GM19035 (cell line): ENCODE data around the gene UBASH3A.
A peak's percentile ranks its signal among the peaks of the same experiment; 100 is the strongest.

ENCODE experiments used
- ATAC-seq: cut with Tn5 transposase; IDR thresholded peaks from one replicate; pipeline ENCODE4 v1.9.1; 2021; ENCODE audit not compliant: unreplicated experiment

Gene UBASH3A

DNA sequence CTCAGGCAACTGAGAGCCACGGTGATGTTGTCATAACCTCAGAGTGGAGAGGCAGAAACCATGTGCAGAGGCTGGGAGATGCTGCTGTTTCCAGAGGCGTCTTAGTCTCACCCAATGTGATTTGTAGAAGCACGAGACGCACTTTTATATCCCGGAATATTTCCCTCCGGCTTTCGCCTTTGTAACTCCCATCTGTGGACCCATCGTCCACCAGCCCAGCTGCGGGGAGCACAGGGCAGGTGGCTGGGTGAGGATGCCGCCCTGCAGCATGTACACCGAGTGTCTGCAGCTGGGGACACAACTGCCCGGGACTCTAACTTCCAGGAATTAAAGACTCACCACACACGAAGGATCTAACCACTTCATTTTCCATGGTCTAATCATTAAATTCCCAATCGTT is 43.5 kb downstream of the UBASH3A start:
- ATAC-seq: no peak

DNA sequence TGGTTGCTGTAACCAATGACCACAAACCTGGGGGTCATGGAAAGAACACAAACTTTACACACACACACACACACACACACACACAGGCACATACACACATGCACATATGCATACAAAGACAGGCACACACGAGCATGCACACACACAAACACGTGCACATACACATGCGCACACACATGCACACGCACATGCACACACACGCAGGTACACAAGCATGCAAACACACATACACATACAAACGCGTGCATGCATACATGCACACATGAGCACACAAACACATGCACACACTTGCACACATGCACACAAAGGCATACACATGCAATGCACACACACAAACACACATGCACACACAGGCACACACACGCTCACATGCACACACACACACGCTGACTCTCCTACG is 44.0 kb downstream of the UBASH3A start:
- ATAC-seq: no peak

DNA sequence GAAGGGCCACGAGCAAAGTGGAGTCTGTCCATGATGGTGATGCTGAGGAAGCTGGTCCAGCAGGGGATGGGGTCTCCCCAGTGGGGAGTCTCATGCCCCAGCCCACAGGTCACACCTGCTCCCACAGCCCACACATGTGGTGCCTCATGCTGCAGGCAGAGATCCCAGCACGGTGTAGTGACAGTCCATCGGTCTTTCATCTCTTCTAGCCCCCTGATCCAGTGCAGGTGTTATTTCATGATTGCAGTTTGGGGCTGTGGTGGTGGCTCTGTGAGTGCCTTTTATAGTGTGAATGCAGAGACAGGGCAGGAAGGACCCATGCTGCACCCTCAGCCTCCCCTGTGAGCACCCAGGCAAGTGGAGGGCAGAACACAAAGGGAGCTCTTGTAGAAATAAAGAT is 45.0 kb downstream of the UBASH3A start:
- ATAC-seq: no peak

DNA sequence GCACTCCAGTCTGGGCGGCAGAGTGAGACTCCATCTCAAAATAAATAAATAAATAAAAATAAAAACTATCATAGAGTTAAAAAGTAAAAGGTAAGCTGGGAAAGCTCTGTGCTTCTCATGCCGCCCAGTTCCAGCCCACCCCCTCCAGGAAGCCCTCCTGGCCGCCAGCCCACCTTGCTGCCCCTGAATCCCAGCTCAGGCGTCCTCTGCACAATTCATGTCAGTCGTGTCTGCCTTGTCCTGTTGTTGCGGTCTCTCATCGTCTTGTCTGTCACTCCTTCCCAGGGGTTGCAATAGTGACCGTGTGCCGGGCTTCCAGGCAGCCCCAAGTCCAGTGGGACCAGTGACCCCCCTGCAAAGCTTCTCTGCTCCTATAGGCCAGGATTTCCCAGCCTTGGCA is 48.2 kb downstream of the UBASH3A start:
- ATAC-seq: no peak

DNA sequence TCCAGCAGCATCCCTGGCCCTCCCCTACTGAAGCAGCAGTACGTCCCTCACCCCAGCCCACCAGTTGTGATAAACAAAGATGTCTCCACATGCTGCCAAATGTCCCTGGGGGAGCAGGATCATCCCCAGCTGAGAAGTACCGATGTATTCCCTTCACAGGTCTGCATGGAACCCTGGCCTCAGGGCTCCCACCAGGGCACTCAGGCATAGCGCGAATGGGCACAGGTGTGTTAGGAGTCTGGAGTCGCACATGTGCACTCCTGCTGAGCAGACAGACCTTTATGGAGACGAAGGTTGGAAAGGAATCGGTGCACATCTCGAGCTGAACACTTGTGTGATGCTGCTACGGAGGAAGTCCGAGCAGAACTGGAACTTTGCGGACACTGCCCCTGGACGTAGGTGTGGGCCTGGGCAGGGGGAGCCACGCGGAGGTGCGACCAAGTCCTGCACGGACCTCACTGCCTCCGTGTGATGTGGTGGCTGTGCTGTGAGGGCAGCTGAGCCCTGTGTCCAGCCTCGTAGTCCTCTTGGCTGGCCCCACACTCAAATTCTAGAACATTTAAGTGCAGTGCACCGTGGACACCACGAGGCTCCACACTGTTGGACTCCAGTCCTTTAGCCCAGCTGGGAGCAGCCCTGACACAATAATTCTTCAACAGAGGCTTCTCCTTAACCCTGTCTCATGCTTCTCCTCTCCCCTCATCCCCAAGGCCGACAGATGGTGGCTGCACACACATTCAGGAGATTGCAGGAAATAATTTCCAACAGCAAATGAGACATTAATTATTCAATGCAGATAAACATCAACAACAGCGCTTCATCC is 48.9 kb downstream of the UBASH3A start:
- ATAC-seq: no peak

DNA sequence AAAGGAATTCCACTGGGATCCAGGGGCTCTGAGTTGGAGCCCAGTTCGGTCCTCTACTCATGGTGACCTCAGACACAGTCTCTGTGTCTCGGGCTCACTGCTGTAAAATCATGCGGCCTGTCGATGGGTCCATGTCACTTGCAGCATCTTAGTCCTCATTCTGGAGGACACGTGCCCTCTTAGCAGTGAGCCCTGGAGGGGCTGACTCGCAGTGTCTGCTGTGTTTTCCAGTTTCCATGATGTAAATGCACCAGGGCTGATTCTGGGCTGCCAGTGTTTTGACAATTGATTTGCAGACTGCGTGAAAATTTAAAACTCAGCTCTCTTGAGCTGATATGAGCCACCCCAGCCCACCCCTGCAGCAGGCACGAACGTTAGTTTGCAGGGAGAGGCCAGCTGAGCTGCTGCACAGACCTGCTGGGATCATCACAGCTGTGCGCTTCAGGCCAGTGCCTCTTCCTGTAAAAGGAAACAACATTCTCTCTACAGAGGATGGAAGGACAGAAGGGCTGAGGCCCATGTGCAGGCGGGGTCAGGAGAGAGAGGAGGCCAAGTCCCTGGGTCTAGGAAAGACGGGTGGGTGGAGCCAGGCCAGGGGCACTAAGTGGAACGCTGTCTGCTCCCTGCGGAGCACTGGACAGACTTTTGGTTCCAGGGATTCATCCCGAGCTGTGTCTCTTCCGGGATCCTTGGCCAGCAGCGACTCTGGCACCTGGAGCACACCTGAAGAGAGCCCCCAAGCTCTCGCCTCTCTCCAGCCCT is 49.7 kb downstream of the UBASH3A start:
- no peak for ATAC-seq

DNA sequence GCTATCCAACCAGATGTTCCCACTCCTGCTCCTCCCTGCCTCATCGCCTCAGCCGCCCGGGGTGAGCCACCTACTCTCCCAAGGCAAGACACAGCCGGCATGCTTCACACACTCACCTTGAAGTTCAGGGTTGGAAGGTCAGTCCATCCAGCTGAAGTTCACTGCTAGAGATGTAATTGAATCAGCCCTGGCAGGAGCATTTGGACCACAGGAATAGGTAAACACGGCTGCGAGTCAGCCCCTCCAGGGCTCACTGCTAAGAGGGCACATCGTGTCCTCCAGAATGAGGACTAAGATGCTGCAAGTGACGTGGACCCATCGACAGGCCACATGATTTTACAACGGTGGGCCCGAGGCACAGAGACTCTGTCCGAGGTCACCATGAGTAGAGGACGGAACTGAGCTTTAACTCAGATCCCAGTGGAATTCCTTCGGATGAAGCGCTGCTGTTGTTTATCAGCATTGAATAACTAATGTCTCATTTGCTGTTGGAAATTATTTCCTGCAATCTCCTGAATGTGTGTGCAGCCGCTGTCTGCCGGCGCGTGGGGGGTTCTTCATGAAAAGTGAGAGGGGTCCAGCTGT is 50.4 kb downstream of the UBASH3A start:
- ATAC-seq: no peak

DNA sequence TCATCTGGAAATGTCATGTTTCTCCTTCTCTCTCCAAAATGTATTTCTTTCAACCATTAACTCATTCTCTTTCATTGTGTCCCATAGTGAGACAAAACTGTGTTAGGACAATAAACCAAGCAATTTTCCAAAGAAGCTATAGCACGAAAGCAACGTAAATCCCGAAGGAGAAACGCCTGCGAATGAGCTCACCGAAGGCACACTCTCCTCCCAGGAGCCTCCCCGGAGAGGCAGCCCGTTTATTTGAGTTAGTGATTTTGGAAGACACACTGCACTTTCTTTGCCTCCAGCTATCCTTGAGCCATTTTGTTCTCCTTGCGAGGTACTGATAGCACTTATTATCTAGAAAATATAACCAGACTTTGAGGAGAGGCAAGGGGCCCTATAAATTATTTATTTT is 51.1 kb downstream of the UBASH3A start:
- no peak for ATAC-seq

DNA sequence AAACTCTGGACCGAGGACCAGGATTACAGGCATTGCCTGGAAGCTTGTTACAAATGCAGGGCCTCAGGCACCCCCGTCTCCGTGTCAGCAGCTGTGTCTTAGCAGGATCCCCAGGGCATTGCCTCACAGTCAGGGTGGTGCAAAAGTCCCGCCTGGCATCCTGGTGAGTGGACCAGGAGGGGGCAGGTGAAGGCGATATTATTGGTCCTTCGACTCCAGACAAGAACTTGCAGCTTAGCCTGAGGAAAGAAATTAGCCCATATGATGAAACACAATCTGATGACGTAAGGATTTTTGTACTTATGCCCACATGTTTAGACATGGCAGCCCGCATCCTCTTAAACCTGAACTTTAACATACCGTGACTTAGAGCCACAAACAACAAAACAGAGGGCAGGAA is 51.5 kb downstream of the UBASH3A start:
- ATAC-seq: no peak

DNA sequence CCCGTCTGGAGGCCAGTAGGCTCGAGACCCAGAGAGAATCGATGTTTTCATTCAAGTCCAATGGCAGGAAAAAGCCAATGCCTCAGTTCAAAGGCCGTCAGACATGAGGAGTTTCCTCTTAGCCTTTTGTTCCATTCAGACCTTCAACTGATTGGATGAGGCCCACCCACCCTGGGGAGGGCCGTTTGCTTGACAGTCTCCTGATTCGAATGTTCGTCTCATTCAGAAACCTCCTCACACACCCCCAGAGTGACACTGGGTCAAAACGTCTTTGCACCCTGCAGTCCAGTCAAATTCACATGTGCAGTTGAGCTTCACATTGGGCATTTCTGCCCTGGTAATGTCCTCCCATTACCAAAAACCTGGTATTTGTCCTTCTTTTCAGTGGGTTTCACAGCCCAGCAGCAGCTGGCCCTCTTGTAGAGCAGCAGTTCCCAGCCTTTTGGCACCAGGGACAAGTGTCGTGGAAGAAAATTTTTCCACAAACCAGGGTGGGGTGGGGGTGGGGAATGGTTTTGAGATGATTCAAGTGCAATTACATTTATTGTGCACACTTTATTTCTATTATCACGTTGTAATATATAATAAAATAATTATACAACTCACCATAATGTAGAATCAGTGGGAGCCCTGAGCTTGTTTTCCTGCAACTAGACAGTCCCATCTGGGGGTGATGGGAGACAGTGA is 52.2 kb downstream of the UBASH3A start:
- ATAC-seq: no peak

DNA sequence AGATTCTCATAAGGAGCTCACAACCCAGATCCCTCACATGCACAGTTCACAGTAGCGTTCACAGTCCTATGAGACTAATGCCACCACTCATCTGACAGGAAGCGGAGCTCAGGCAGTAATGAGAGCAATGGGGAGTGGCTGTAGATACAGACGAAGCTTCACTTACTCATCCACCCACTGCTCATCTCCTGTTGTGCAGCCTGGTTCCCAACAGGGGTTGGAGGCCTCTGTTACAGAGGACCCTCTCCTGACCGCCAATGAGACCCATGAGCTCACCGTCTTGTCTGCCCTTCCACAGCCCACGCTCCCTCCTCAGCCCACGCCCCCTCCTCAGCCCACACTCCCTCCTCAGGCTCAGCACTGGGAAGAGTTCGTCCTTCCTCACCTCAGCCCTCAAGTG is 52.8 kb downstream of the UBASH3A start:
- no peak for ATAC-seq

DNA sequence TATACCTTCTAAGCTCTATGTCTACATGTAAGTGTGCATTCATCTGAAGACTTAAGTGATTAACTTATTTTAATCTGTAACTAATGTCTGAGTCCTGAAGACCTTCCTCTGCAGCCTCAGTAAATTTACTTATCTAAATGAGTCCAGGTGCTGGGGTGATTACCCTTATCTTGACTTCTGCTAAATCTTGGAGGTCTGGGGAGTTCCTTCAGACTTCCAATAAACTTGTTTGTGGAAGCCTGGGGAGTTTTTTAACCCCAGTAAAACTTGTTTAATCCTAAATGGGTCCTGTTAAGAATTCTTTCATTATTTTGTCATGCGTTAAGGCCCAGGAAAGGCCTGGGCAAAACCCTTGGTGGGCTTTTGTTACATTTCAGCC is 55.4 kb downstream of the UBASH3A start:
- ATAC-seq: no peak

DNA sequence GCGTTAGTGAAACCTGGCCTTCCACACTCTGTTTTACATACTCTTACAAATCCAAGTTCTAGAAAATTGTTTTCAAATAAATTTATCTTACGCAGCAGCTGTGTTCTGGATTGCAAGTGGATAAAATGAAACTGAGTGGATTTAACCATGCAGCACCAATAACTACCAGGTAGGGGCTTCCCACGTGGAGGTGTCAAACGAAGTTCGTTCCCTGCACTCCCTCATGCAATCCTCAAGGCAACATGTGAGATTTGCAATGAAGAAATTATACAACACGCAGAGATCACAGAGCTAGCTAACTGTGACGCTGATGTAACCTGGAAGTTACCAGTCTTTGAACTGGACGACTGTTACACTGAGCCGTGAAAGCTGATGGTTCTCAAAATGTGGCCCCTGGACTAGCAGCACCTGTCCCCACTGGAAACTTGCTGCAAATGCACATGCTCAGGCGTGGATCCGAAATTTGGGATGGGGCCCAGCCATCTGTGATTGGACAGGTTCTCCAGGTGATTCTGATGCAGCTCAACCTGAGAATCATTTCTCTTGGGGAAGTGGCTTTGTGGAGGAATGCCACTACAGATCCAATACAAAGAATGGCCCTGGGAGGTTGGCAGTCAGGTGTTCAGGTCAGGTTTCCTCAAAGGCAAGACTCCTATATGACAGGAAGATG is 56.0 kb downstream of the UBASH3A start:
- no peak for ATAC-seq

DNA sequence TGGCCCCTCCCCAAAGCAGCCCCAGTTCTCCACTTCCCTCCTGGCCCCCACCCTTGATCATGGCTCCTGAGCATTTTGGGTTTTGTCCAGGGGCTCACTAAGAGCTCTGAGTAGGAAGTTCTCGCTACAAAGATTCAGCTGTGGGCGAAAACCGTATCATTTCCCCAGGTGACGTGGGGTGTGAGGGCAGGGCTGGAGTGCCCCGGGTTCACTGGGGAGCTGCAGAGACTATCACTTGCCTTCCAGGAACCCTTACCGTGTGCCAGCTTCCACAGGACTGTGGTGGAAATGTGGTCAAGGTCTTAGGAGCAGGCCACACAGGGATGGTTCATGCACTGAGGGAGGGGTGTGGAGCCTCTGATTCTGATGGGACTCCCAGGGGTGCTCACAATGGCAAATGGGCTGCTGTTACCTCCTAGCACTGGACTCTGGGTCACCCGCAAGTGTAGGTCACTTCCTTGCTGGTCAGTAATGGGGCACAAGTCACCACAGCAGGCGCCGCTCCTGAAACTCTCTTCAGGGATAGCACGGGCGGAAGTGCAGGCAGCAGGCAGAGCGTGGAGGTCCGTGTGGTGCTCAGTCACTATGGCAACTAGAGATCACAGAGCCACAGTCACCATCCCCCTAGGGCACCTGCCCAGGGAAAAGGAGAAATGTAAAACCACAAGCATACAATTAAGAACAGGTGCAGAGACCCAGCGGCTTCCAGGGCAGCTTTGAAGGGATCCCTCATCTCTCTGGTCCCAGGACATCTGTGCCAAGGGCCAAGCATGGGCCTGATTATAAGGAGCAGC is 56.9 kb downstream of the UBASH3A start:
- ATAC-seq: peak; percentile 54

DNA sequence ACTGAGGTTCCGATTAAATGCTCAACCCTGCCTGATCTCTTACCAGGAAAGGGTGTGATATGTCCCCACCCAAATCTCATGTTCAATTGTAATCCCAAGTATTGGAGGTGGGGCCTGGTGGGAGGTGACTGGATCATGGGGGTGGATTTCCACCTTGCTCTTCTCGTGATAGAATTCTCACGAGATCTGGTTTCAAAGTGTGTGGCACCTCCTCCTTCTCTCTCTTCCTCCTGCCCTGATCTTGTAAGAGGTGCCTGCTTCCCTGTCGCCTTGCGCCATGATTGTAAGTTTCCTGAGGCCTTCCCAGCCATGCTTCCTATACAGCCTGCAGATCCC is 57.5 kb downstream of the UBASH3A start:
- no peak for ATAC-seq

DNA sequence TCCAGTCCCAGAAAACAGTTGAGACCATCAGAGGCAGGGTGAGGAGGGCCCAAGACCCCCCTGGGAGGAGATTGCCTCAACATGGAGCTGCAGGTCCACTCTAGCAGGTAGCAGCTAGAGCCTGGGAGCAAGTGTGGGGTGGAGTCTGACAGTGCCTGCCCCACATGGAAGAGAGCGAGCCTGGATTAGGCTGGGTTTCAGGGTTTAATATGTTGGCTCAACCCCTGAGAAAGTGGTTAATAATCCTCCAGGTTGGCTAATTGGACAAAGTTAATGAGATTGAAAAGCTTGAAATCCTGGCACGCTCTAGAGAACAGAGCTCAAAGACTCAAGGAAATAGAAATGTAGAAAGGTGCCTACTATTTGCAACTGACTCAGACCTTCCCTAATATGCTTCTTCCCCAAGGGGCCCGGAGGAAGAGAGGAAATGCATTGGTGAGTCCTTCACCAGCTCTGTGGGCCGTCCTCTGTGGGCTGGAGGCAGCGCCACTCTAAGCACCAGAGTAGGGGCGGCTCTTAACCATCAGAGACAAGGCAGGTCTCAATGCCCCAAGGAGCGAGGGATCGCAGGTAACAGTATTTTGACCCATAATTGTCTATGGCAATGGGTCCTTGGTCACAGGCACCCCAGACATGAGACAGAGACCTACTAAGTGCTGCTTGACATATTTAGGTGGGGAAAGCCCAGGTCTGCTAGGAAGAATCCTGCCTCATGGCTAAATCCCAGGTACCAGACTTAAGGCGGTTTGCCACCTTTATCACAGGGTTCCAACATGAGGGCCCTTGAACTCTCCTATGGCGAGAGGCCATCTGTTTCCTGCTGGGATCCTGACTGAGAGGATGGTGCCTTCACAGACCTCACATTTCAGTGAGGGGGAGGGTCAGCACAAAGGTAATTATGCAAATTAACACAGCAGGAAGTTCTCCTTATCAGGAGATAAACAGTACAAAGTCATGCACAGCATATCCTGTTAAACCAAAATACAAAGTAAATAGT is 58.5 kb downstream of the UBASH3A start:
- no peak for ATAC-seq

DNA sequence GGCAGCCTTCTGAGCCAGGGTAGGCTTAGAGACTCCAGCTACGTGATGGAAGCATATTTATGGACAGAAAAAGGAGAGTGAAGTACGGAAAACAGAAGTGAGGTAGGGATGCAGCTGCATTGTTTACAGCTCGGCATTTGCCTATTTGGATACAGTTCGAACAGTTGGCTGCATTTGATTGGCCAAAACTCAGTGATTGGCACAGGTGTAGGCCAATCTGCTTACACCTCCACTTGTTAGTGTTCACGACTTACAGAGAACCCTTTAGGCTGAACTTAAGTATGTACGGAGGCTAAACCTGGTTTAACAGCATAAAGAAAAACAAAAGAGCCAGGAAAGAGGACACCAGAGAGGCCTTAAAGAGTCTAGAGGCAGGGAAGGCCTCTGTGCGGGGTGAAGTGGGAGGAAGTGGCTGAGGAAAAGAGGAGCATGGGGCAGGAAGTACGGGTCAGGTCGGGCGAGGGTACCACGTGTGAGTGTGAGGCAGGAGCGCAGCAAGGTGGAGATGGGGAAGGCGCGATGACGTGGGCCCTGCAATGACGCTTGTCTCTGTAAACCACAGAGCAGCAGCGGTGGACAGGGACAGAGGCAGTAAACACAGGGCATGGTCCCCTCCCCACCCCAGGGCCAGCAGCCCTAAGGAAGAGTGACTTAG is 60.3 kb downstream of the UBASH3A start:
- no peak for ATAC-seq

DNA sequence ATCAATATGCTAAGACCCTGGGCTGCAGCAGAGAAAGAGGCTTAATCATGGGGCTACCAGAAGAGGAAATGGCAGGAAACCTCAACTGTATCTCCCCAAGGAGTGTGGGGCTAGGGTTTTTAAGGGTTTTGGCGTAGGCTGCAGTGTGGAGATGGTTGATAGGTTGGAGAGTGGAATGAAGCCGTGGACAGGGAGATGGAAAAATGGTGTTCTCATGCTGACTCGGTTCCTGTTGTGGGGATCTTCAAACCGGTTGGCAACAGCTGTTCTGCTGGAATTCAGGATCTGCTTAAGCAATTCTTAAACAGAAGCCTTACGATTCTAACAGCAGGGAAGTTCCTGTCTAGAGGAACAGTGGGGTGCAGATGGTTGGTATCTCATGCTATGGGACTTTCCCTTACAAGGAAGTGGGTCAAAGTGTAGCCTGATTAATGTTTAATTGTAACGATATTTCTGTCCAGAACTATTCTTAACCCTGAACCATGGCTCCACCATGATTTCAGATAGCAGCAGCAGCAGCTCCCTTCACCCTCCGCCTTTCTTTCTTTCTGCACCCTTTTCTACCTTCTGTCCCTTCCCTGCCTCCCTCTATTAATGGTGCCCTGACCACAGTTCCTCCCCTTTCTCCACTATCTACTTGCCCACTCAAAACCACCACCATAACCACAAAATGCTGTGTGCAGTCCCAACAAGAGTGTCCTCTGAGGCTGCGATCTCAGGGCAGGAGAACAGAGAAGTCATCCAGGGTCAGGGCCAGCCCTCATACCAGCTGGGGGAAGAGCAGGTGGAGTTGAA is 61.5 kb downstream of the UBASH3A start:
- ATAC-seq: no peak
